Thyroid gland (tissue), 4 donors: Measurements from ENCODE around the gene AATF. TPM values are rescaled to one million over a fixed set of nuclear protein-coding genes. Genes with fewer than 3 reads are reported as not detected.

Experiments used
- DNase-seq, 2 donors: peaks; one replicate each; pipeline ENCODE4 v3.0.0-alpha.2; 2019
- H3K27ac ChIP-seq, 3 donors: fragments of 200-600 bp; sonication (generic); 1 replicate in 2 of 3; 2 replicates in 1 of 3; pipeline ENCODE4 v1.5.1; 2016 to 2019; ENCODE audit warnings: mild to moderate bottlenecking in 1 of 3, moderate library complexity in 1 of 3
- H3K27me3 ChIP-seq: fragments of 200-600 bp; sonication (generic); one replicate; pipeline ENCODE4 v1.5.1; 2019
- H3K36me3 ChIP-seq, 2 donors: fragments of 200-600 bp; sonication (generic); one replicate each; pipeline ENCODE4 v1.5.1; 2016 to 2019
- H3K4me1 ChIP-seq, 2 donors: fragments of 200-600 bp; sonication (generic); one replicate each; pipeline ENCODE4 v1.5.1; 2017 to 2019
- H3K4me3 ChIP-seq, 3 donors: fragments of 200-600 bp; sonication (generic); replicated peaks in 1 of 3; 1 replicate in 2 of 3; 2 replicates in 1 of 3; pipeline ENCODE4 v1.5.1; 2016; ENCODE audit warnings: mild to moderate bottlenecking in 1 of 3
- H3K9me3 ChIP-seq: fragments of 200-600 bp; sonication (generic); one replicate; pipeline ENCODE4 v1.5.1; 2017
- CTCF ChIP-seq, 6 experiments: fragments of 200-600 bp in 3 of 6; fragments of 450-650 bp in 3 of 6; sonication (generic) in 3 of 6; IDR thresholded peaks; one replicate each; pipeline ENCODE4 v1.5.1; 2016 to 2019; ENCODE audit warnings: antibody characterized with exemption in 6 of 6, mild to moderate bottlenecking in 2 of 6, inconsistent platforms in 1 of 6, moderate library complexity in 1 of 6
- POLR2A ChIP-seq, 2 donors: fragments of 450-650 bp; IDR thresholded peaks; one replicate each; pipeline ENCODE4 v1.6.1; 2017; ENCODE audit warnings: antibody characterized with exemption in 2 of 2, mild to moderate bottlenecking in 2 of 2, moderate library complexity in 1 of 2
- WGBS, 2 donors: methylation state at CpG; one replicate each; pipeline ENCODE4 v1.1.5; 2017; 5-methylcytosine and 5-hydroxymethylcytosine counted together
- intact Hi-C: fragments of 100-400 bp; cut with DNase I; formaldehyde crosslinking; loops from one replicate; pipeline ENCODE4 v1.15.1; 2023
- total RNA-seq, 4 donors: library from RNA; depleted of rRNA; stranded (reverse); fragments of >200 nt; gene quantifications; one replicate each; pipeline ENCODE4 v1.2.3, GENCODE V29; 2016

Gene AATF
- total RNA-seq, 4 donors from 2014 or later, result 28.5 to 38.9 (median 32.4) TPM

GRCh38 chr17:36945959-36946725 lies 2.6 kb upstream of the AATF start:
- Histone ChIP-seq H3K36me3 (no peaks in the 10 kb centered on the region), H3K4me3 (no peak overlapping the region), H3K4me1 (peaks cover 26 to 30% of the 10 kb centered on the region in 2 donors), H3K27ac (no peak overlapping the region), H3K9me3 (no peaks in the 10 kb centered on the region), H3K27me3 (peaks cover 45% of the 10 kb centered on the region)
- no peak for DNase-seq
- intact Hi-C loops, result no loop called here
- TF ChIP-seq POLR2A (IDR thresholded peaks at IDR 0.05), result no peak
- no peak for TF ChIP-seq CTCF (IDR thresholded peaks at IDR 0.05)
- WGBS, 2 donors, result 11 to 15% methylated on average over 18 to 24 of the region's 30 CpGs

GRCh38 chr17:36946726-36947091 lies 2.0 kb upstream of the AATF start:
- peaks cover 26 to 30% of the 10 kb centered on the region in 2 donors for H3K4me1 ChIP-seq
- no peaks in the 10 kb centered on the region for H3K36me3 ChIP-seq
- no peak overlapping the region for H3K27ac ChIP-seq
- peaks cover 39% of the 10 kb centered on the region for H3K27me3 ChIP-seq
- no peaks in the 10 kb centered on the region for H3K9me3 ChIP-seq
- no peak for DNase-seq
- TF ChIP-seq CTCF (IDR thresholded peaks at IDR 0.05) (no peak), POLR2A (IDR thresholded peaks at IDR 0.05) (no peak)
- 51% methylated on average over 2 of the region's 2 CpGs for WGBS, 2 donors
- intact Hi-C loops, result no loop called here
- H3K4me3 ChIP-seq, result no peak overlapping the region

- intact Hi-C loops, result no loop called here
- TF ChIP-seq POLR2A (IDR thresholded peaks at IDR 0.05) (no peak), CTCF (IDR thresholded peaks at IDR 0.05) (no peak)
- no peak for DNase-seq
- Histone ChIP-seq H3K36me3 (peaks cover 0 to 7% of the 10 kb centered on the region in 2 donors), H3K4me1 (peaks cover 15 to 17% of the 10 kb centered on the region in 2 donors), H3K27me3 (peaks cover 25% of the 10 kb centered on the region), H3K4me3 (peak overlapping the region in 2 of 3 donors; percentile 56 to 97), H3K9me3 (no peaks in the 10 kb centered on the region), H3K27ac (peak overlapping the region in 2 of 3 donors; percentile 61 to 77)
- 0 to 1% methylated on average over 22 to 26 of the region's 26 CpGs for WGBS, 2 donors
These were observed 635 bp upstream of the AATF start for GRCh38 chr17:36947922-36948716.

GRCh38 chr17:36949461-36949927 lies 740 bp downstream of the AATF start:
- TF ChIP-seq CTCF (IDR thresholded peaks at IDR 0.05) (no peak), POLR2A (IDR thresholded peaks at IDR 0.05) (no peak)
- DNase-seq, result peak in 1 of 2 donors; percentile 27
- Histone ChIP-seq H3K4me3 (peak overlapping the region; percentile 56 to 97 (median 65)), H3K27me3 (peaks cover 20% of the 10 kb centered on the region), H3K27ac (peak overlapping the region in 2 of 3 donors; percentile 77 to 82), H3K36me3 (peaks cover 13 to 21% of the 10 kb centered on the region in 2 donors), H3K4me1 (peaks cover 14 to 15% of the 10 kb centered on the region in 2 donors), H3K9me3 (no peaks in the 10 kb centered on the region)
- intact Hi-C loops, result no loop called here
- WGBS, 2 donors, result 10 to 11% methylated on average over 9 of the region's 9 CpGs
